ENCODE results near the gene DHX36. TPM values are rescaled to one million over a fixed set of nuclear protein-coding genes. Genes with fewer than 3 reads are reported as not detected.

Gene DHX36
- total RNA-seq, 2 donors from 2014 or later: 40.7 to 51.8 TPM

DNA sequence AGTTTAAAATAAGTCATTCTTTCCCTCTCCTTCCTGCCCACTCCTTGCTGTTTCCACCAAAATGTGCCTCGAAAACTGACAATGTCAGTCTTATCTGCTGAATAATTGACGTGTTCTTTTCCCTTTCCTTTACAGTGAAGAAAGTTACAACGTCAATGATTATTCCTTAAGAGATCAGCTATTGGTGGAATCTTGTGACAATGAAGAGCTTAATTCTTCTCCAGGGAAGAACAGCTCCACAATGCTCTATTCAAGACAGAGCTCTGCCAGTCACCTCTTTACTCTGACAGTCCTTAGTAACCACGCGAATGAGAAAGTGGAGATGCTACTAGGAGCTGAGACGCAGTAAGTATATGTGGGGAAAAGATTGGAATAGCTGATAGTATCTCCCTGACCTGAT lies 84.1 kb downstream of the DHX36 start:
- H3K4me3 ChIP-seq: no peak overlapping the region
- TF ChIP-seq, protein P1, sequence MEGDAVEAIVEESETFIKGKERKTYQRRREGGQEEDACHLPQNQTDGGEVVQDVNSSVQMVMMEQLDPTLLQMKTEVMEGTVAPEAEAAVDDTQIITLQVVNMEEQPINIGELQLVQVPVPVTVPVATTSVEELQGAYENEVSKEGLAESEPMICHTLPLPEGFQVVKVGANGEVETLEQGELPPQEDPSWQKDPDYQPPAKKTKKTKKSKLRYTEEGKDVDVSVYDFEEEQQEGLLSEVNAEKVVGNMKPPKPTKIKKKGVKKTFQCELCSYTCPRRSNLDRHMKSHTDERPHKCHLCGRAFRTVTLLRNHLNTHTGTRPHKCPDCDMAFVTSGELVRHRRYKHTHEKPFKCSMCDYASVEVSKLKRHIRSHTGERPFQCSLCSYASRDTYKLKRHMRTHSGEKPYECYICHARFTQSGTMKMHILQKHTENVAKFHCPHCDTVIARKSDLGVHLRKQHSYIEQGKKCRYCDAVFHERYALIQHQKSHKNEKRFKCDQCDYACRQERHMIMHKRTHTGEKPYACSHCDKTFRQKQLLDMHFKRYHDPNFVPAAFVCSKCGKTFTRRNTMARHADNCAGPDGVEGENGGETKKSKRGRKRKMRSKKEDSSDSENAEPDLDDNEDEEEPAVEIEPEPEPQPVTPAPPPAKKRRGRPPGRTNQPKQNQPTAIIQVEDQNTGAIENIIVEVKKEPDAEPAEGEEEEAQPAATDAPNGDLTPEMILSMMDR (IDR thresholded peaks at IDR 0.05): no peak
- no peak for DNase-seq
- no peaks in the 10 kb centered on the region for H3K27me3 ChIP-seq
- no peaks in the 10 kb centered on the region for H3K9me3 ChIP-seq
- no peaks in the 10 kb centered on the region for H3K36me3 ChIP-seq
- H3K4me1 ChIP-seq: no peaks in the 10 kb centered on the region
- intact Hi-C loops (cut with DNase I): no loop called here
- no peak overlapping the region for H3K27ac ChIP-seq
- no peak overlapping the region for H3K9ac ChIP-seq (ENCODE audit: low read depth in 2 of 2, low read length in 2 of 2)

DNA sequence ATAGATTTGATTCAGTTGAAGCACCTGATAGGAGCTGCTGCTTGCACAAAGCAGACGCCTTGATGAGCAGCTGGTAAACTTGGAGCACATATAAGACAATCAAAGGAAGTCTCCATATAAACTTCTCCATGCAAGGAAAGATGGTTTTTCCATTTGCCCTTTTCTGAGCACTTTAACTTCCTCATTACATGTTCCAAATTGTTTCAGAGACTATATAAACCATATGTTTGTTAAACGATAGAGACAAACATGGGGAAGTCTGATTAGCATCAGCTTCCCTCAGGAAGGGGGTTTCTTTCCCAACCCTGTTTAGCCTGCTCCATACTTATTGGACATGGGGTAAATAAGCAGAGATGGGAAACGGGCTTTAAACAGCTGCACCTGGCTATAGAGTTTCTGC lies 88.0 kb downstream of the DHX36 start:
- Histone ChIP-seq H3K27me3 (no peaks in the 10 kb centered on the region), H3K27ac (no peak overlapping the region), H3K4me3 (no peak overlapping the region), H3K36me3 (no peaks in the 10 kb centered on the region), H3K9ac (ENCODE audit: low read depth in 2 of 2, low read length in 2 of 2) (no peak overlapping the region), H3K9me3 (no peaks in the 10 kb centered on the region), H3K4me1 (no peaks in the 10 kb centered on the region)
- intact Hi-C loops (cut with DNase I): no loop called here
- TF ChIP-seq, protein P1 (IDR thresholded peaks at IDR 0.05): no peak
- no peak for DNase-seq

DNA sequence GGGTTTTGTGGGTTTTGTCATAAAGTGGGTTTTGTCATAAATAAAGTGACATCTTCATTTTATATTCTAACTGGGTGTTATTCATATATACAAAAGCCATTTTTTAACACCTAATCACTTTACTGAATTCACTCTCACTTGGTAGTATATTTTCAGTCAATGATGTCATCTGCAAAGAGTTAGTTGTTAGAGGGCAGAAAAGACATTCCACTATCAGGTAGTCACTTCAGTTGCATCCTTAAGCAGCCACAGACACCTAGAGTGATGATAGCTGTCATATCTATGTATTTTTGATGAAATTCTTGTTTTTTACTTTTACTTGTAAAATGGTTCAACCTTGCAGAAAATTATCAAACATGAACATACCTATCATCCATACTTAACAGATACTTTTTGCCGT lies 89.0 kb downstream of the DHX36 start:
- intact Hi-C loops (cut with DNase I): no loop called here
- no peak overlapping the region for H3K9ac ChIP-seq (ENCODE audit: low read depth in 2 of 2, low read length in 2 of 2)
- no peak overlapping the region for H3K27ac ChIP-seq
- no peaks in the 10 kb centered on the region for H3K4me1 ChIP-seq
- TF ChIP-seq, protein P1 (IDR thresholded peaks at IDR 0.05): no peak
- no peak for DNase-seq
- H3K36me3 ChIP-seq: no peaks in the 10 kb centered on the region
- H3K4me3 ChIP-seq: no peak overlapping the region
- H3K9me3 ChIP-seq: no peaks in the 10 kb centered on the region
- H3K27me3 ChIP-seq: no peaks in the 10 kb centered on the region

DNA sequence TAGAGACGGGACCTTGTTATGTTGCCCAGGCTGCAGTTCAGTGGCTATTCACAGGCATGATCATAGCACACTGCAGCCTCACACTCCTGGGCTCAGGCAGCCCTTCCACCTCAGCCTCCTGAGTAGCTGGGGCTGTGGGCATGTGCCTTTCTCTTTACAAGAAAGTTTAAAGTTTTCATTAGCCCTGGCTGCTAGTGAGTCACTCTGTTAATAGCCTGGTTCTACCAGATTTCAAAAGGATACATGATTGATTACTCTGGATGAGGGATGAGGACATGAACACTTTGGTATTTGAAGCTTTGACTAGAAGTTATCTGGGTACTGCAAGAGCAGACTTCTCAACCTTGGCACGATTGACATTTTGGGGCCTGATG lies 95.1 kb downstream of the DHX36 start:
- no peak for DNase-seq
- Histone ChIP-seq H3K27ac (no peak overlapping the region), H3K9ac (ENCODE audit: low read depth in 2 of 2, low read length in 2 of 2) (no peak overlapping the region), H3K36me3 (no peaks in the 10 kb centered on the region), H3K27me3 (no peaks in the 10 kb centered on the region), H3K4me3 (no peak overlapping the region), H3K4me1 (no peaks in the 10 kb centered on the region), H3K9me3 (no peaks in the 10 kb centered on the region)
- TF ChIP-seq, protein P1 (IDR thresholded peaks at IDR 0.05): no peak
- intact Hi-C loops (cut with DNase I): no loop called here

DNA sequence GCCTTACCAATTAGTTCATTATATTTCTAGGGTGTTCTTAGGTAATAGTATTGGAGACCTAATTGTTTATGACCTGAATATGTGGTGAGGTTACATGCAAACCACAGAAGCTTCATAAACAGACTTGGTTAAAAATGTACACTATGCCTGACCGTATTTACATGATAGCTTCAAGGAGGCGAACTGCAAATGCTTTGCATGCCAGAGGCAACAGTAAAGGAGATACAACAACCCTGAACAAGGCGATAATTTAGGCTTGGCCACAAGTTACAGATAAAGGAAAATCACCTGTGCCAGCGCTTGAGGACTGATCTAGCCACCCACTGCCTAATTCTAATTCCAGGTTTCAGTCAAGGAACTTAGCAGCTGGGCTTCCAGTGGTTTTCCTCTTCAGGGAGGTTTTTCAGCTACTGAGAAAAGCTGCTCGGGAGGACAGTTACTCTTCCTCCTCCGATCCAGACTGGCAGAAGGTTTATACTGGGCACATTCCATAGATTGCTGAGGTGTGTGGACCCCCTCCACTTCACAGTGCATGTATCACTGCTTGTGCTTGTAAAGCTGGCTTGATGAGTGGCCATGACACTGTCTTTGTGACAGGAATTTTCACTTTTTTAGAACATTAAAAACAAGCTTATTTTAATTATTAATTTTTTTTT lies 95.6 kb downstream of the DHX36 start:
- H3K27ac ChIP-seq: no peak overlapping the region

More for the DNA sequence above, 95.6 kb downstream of the DHX36 start:
- no peaks in the 10 kb centered on the region for H3K4me1 ChIP-seq
- no peak overlapping the region for H3K4me3 ChIP-seq
- intact Hi-C loops (cut with DNase I): no loop called here
- H3K27me3 ChIP-seq: no peaks in the 10 kb centered on the region
- H3K9me3 ChIP-seq: no peaks in the 10 kb centered on the region
- DNase-seq: no peak
- H3K36me3 ChIP-seq: no peaks in the 10 kb centered on the region
- H3K9ac ChIP-seq (ENCODE audit: low read depth in 2 of 2, low read length in 2 of 2): no peak overlapping the region
- TF ChIP-seq, protein P1 (IDR thresholded peaks at IDR 0.05): no peak

All from colonic mucosa (tissue), 4 donors.